ENCODE data around the gene CHAF1B.

- no peak for TF ChIP-seq EP300 (IDR thresholded peaks at IDR 0.05)
- no peak for TF ChIP-seq CTCF (IDR thresholded peaks at IDR 0.05)
- TF ChIP-seq POLR2A (IDR thresholded peaks at IDR 0.05; ENCODE audit: low read depth): no peak
Measured at GRCh38 chr21:36441715-36442114, 56.5 kb downstream of the CHAF1B start.

Measured in esophagus muscularis mucosa (tissue), 4 donors.